Tongue (tissue), 2 donors: Measurements from ENCODE around the gene TBC1D9. TPM values are rescaled to one million over a fixed set of nuclear protein-coding genes. Genes with fewer than 3 reads are reported as not detected.
A peak's percentile ranks its signal among the peaks of the same experiment; 100 is the strongest.
"Not testable (repeated sequence)": the region's sequence is repeated elsewhere in the genome, so short reads cannot be mapped to it uniquely, and the experiment has no call there.

Experiments
- DNase-seq: peaks from one replicate; pipeline ENCODE4 v3.0.0-alpha.2; 2015
- total RNA-seq: library from RNA; depleted of rRNA; stranded (reverse); fragments of >200 nt; gene quantifications from one replicate; pipeline ENCODE4 v1.2.3, GENCODE V29; 2014

The TBC1D9 gene
- 30.0 TPM for total RNA-seq

DNA sequence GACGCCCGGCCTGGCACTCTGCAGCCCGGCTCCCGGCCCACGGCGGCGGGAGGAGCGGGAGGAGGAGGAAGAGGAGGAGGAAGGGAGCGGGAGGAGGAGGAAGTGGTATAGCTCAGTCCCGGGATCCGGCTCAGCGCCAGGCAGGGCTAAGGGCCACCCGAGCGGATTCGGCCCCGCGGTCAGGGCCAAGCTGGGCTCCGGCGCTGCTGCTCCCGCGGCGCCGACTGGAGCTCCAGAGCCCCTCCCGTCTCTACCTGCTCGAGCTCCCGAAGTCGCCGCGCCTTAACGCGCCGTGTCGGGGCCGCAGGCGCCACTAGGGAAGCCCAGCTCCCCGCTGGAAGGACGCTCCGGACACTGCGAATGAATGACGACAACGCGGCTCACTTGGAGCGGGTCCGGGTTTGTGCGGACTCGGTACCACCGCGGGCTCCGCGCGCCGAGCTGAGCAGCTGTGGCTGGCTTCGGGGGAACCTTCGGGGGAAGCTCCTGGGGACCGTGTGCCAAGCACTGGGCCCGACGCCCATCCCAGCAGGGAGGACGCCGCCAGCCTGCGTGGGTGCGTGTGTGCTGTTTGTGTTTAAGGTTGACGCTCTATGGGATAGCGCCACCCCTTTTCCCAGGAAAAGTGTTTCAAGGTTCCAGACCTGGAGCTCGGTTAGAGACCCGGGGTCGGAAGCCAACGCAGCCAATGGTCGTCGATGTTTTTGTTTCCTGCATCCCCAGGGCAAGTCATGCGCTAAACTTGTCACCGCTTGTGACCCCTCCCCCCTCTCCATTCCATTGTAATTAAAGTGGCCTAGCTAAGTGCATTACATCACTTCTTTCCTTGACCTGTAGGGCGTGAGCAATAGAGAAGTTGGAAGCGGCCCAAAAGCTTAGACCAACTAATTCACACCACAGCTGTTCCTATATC, at the start of gene TBC1D9:
TSS of gene TBC1D9 (minus strand) at position 67 of the 913 bp plus-strand sequence. CDS start 340 bp downstream, outside the sequence.
- peak; percentile 96 for DNase-seq

DNA sequence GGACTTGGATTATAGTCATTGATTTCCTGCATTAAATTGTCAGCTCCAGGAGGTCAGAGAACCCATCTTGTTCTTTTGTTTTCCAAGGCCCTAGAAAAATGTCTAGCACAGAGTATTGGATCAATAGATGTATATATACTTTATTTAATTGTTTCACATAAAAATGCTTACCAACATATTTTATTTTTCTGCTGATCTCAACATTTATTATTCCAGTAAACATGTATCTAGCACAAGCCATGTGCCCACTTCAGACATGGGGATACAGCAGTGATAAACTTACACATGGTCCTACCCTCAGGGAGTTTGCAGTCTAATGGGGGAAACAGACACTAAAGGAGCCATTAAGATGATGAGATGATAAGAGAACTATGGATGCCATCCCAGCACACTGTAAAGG, 49.1 kb upstream of the TBC1D9 start:
- no peak for DNase-seq

DNA sequence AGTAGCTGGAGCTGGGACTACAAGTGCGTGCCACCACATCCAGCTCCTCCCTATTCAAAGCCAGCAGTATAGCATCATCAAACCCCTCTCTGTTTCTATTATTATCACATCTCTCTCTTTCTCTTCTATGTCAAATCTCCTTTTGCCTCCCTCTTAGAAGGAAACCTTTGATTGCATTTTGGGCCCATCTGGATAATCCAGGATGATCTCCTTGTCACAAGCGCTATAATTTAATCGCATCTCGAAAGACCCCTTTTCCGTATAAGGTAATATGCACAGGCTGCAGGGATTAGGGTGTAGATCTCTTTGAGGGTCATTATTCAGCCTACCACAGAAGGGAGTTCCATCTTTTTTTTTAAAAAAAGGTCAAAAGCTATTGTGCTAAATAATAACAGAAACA, 46.4 kb upstream of the TBC1D9 start:
- DNase-seq = no peak

GRCh38 chr4:140800666-140801065, 44.5 kb upstream of the TBC1D9 start:
- DNase-seq = no peak

DNA sequence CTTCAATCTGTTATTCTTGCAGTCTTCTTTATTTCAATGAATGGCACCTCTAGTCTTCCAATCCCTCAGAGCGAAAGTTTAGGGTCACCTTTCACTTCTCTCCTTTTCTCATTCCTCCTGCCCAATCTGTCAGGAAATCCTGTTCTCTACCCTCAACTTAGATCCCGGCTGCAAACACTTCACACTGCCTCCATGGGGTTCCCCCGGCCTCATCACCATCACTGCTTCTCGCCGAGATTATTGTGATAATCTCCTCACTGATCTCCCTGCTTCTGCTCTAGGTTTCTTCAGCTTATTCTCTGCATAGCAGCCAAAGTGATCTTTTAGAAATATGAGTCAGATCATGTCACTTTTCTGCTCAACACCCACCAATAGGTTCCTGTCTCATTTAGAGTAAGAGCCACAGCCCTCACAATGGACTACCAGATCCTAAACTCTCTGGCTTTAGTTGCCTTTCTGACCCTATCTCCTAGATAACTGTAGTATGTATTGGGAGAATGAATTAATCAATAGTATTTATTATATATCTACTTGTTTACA, 43.6 kb upstream of the TBC1D9 start:
- no peak for DNase-seq

- DNase-seq = no peak
Measured at GRCh38 chr4:140793291-140793690, 37.1 kb upstream of the TBC1D9 start.

DNA sequence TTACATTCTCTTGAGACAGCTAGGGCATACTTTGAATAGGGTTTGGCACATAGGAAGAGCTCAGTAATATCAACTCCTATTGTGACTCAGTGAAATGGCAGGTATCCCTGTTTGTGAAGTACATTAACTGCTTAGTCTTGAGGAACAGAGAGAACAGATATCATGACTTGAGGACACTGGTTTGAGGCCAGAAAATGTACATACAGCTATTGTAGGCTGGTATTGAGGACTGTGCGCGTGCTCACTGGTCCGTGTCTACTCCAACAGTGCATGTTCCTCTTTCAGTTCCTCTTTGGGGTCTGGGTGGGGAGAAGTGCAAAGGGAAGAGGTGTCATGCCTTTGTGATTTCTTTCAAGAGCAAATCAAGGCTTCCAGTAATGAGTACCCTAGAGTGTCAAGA, 34.6 kb upstream of the TBC1D9 start:
- no peak for DNase-seq

GRCh38 chr4:140790171-140790570, 34.0 kb upstream of the TBC1D9 start:
- no peak for DNase-seq

- DNase-seq = no peak
Measured at GRCh38 chr4:140789759-140790158, 33.6 kb upstream of the TBC1D9 start.

DNA sequence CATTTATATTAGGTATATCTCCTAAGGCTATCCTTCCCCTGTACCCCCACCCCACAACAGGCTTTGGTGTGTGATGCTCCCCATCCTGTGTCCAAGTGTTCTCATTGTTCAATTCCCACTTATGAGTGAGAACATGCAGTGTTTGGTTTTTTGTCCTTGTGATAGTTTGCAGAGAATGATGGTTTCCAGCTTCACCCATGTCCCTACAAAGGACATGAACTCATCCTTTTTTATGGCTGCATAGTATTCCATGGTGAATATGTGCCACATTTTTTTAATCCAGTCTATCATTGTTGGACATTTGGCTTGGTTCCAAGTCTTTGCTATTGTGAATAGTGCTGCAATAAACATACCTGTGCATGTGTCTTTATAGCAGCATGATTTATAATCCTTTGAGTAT, 26.6 kb upstream of the TBC1D9 start:
- DNase-seq = not testable (repeated sequence)

DNA sequence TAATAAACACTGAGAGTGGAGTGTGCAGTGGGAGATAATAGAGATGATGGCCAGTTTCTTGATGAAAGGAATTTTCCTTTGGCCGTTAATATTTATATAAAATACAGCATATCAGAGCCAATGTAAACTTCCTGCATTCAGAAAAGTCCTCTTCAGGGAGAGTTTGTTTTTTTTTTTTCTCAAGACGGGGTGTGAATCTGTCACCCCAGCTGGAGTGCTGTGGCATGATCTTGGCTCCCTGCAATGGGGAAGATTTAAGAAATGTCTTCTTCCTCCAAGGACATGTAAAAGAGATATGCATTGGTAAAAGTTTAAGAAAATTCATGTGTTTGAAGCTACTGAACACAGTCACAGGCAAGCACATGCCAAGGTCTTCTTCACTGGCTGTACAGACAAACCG, 25.4 kb upstream of the TBC1D9 start:
- DNase-seq = no peak

DNA sequence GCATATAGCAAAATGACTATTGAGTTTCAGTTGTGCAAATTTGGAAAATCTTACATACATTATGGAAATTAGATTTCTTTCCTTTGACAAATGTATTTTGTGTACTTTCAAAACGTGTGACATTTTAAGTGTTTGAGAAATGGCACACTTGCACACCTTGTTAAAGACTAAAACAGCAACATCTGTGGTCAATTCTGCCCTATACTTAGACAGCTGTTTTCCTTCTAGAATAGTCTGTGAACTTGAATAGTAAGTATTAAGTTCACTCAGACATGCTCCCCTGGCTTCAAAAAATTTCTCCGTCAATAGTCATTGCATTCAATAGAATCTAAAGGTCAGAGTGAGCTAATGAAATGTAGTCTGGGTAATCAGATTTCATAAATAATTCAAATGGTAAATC, 21.7 kb upstream of the TBC1D9 start:
- DNase-seq = no peak

- no peak for DNase-seq
Measured at GRCh38 chr4:140777386-140777785, 21.2 kb upstream of the TBC1D9 start.

- no peak for DNase-seq
Measured at GRCh38 chr4:140776556-140776955, 20.4 kb upstream of the TBC1D9 start.

GRCh38 chr4:140774956-140775355, 18.8 kb upstream of the TBC1D9 start:
- no peak for DNase-seq

GRCh38 chr4:140774510-140774909, 18.3 kb upstream of the TBC1D9 start:
- DNase-seq = no peak

DNA sequence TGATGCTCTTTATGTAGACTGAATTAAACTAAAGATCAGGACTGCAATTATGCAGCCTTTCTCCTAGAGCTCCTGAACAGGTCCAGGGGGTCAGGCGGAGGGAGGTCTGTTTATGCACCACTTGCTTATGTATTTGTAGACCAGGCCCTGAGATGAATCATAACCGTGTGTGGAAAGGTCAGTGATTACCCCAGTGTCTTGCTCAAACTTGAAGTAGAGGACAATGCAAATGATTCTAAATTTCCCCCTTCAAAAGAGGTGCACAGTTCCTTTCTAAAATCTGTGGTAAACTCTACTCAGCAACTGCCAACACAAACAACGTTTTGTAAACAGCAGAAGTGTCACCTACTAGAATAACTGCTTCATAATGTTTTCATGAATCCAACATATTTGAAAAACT, 13.0 kb upstream of the TBC1D9 start:
- no peak for DNase-seq

DNA sequence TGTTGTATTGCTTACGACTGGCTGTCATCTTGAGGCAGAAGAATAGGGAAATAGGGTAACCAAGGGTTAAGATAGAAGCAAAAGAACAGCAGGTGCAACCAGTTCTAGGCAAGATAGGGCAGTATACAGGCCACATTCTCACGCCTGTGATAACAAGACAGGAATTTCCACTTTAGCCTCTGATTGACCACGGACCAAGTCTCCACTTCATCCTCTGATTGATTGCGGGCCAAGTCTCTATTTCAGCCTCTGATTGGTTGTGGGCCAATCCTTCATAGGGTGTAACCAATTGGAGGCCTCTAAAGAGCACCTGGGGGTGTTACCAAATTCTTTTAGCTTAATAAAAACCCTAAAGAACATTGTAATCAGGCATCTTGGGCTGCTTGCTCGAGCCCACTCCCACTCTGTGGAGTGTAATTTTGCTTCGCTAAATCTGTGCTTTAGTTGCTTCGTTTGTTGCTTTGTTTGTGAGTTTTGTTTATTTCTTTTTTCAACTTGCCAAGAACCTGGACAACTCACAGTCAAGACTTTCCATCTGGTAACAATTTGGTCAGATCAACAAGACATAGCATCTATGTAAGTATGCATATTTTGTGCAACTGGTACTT, 8.7 kb upstream of the TBC1D9 start:
- DNase-seq = no peak

DNA sequence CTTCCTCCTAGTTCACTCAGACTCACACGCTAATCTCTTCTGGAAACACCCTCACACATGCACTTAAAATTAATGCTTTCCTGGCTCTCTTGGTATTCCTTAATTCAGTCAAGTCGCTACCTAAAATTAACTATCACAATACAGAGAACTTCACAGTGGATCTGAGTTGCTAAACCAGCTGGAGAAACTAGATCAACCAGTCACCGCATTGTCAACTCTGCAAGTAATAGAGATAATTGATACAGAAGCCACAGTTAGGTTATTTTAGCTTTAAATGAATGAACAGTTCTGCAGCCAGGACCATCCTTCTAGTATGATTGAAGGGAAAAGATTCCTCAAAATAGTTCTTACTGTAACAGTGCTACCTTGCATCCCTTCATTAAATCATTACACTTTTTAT, 6.0 kb upstream of the TBC1D9 start:
- no peak for DNase-seq

DNA sequence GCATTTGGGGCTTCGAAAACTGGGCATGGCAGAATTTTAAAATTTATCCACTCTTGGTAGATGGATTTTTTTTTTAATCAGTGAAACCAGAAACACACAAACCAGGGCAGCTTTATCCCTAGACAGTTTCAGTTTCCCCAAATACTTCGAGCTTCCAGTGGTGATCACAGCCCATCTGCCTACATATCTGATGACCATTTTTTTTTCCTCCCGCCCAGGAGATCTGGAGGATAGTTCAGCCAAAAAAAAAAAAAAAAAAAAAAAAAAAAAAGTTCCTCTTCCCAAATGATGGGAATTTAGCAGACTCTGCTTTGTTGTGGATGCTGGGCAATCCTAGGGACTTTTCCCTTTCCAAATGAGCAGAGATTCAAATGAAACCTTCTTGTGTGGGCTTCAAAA, 1.0 kb upstream of the TBC1D9 start:
- no peak for DNase-seq

DNA sequence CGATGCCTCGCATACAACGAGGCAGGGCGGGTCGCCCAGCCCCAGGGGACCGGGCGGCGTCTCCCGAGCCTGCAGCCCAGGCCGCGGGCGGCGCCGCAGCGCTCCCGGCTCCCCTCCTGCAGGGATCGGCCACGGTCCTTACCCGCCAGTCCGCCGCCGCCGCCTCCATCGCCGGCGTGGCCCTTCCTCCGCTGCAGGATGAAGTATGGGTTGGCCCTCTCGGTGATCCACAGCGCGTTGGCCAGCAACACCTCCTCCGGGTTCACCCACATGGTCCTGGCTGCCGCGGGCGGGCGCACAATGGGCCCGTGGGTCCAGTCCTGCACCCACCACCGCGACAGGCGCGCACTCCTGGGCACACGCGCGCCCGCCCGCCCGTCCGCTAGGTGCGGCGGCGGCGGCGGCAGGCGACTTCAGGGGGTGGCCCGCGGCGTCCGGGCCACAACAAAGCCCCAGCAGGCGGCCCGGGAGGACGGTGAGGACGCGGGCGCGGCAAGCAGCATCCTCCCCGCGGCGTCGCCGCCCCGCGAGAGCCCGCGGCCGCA, 339 bp downstream of the TBC1D9 start:
- DNase-seq = no peak

- DNase-seq = peak; percentile 70
Measured at GRCh38 chr4:140754918-140755773, 1.0 kb downstream of the TBC1D9 start.
